ENCODE results near the gene CLSTN1. TPM values are rescaled to one million over a fixed set of nuclear protein-coding genes. Genes with fewer than 3 reads are reported as not detected.

The CLSTN1 gene
- total and polyA plus RNA-seq, 11 donors: 37.6 to 79.4 (median 61.2) TPM

DNA sequence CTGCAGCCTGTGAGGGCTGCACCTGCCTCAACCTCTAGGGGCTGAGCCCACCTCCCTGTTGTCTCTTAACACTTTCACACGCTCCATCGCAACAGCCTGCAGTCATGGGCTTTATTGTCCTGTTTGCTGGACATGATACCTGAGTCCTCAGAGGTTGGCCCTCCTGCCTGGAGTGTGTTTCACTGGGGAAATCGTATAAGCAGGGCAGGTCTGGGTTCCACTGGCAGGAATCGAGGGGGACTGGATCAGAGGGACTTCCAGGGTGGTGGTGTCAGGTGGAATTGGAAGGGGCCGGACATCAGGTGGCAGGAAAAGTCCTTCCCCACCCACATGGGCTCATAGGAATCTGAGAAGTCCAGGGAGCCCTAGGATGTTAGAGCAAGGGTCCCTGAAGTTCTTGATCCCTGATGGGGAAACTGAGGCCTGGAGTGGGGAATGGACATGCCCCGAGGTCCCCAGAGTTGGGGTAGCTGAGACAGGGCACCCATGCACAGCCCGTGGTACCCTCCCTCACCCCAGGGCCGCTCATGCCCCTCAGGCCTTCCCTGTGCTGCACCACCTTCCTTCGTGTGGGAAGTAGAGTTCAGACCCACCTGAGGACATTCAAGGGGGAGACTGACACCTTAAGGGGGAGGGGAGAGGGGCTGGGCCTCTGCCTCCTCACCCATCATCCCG is 105.6 kb downstream of the CLSTN1 start:
- DNase-seq (no peak), ATAC-seq (no peak)
- peaks cover 0 to 78% (median 6%) of the 10 kb centered on the region in 9 donors for H3K36me3 ChIP-seq
- intact Hi-C loops (cut with DNase I): no loop called here
- peaks cover 0 to 3% (median under 1%) of the 10 kb centered on the region in 12 donors for H3K9me3 ChIP-seq
- TF ChIP-seq POLR2A (IDR thresholded peaks at IDR 0.05): no peak
- TF ChIP-seq, protein P1, sequence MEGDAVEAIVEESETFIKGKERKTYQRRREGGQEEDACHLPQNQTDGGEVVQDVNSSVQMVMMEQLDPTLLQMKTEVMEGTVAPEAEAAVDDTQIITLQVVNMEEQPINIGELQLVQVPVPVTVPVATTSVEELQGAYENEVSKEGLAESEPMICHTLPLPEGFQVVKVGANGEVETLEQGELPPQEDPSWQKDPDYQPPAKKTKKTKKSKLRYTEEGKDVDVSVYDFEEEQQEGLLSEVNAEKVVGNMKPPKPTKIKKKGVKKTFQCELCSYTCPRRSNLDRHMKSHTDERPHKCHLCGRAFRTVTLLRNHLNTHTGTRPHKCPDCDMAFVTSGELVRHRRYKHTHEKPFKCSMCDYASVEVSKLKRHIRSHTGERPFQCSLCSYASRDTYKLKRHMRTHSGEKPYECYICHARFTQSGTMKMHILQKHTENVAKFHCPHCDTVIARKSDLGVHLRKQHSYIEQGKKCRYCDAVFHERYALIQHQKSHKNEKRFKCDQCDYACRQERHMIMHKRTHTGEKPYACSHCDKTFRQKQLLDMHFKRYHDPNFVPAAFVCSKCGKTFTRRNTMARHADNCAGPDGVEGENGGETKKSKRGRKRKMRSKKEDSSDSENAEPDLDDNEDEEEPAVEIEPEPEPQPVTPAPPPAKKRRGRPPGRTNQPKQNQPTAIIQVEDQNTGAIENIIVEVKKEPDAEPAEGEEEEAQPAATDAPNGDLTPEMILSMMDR (IDR thresholded peaks at IDR 0.05): no peak
- H3K4me1 ChIP-seq: peaks cover 0 to 38% (median 0%) of the 10 kb centered on the region in 12 donors
- 88 to 93% (median 91%) methylated on average over 7 to 10 of the region's 10 CpGs for WGBS, 4 donors
- no peaks in the 10 kb centered on the region for H3K27me3 ChIP-seq
- H3K4me3 ChIP-seq: peak overlapping the region in 4 of 12 donors; percentile 15 to 48 (median 42)
- H3K27ac ChIP-seq: peak overlapping the region in 2 of 12 donors; percentile 34 to 88

DNA sequence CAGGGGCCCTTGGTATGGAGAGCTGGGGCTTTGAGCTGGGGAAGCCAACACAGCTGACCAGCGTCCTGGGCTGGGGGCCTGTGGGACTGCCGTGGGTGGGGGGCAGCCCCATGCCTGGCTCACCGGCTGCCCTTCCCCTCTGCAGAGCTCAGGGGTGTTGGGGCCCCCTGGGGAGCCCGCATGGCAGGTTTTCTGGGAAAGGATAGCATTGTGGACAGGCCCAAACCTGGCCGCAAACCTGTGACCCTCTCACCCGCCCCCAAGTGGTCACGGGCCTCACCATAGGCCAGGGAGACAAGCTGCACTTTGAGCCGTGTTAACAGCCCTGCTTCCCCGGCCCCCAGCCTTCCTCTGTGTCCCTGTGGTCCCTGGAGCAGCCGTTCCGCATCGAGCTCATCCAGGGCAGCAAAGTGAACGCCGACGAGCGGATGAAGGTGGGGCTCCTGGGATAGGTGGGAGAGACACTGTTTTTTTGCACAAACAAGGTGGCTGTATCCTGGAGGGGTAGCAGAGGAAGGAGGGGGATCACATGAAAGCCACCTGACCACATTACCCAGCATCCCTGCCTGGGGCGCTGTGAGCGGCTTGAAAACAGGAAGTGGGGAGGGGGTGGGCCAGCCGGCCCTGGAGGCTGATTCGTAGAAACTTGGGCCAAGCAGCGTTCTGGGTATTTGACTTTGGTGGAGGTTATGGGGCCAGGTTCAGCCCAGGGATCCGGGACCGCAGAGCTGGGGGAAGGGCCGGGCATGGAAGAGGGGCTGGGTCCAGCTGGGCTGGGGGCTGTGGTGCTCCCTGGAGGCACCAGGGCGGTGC is 106.4 kb downstream of the CLSTN1 start:
- H3K27me3 ChIP-seq: no peaks in the 10 kb centered on the region
- H3K4me1 ChIP-seq: peaks cover 0 to 38% (median 0%) of the 10 kb centered on the region in 12 donors
- WGBS, 4 donors: 48 to 60% (median 52%) methylated on average over 22 to 25 of the region's 25 CpGs
- intact Hi-C loops (cut with DNase I): no loop called here
- DNase-seq (peak in 4 of 5 donors; percentile 49 to 84 (median 58)), ATAC-seq (peak; percentile 12 to 66 (median 32))
- no peaks in the 10 kb centered on the region for H3K9me3 ChIP-seq
- peak overlapping the region in 8 of 12 donors; percentile 15 to 48 (median 32) for H3K4me3 ChIP-seq
- TF ChIP-seq POLR2A (IDR thresholded peaks at IDR 0.05): no peak
- TF ChIP-seq, protein P1 (IDR thresholded peaks at IDR 0.05): no peak
- peaks cover 0 to 77% (median 4%) of the 10 kb centered on the region in 9 donors for H3K36me3 ChIP-seq
- H3K27ac ChIP-seq: peak overlapping the region in 4 of 12 donors; percentile 8 to 88 (median 32)

DNA sequence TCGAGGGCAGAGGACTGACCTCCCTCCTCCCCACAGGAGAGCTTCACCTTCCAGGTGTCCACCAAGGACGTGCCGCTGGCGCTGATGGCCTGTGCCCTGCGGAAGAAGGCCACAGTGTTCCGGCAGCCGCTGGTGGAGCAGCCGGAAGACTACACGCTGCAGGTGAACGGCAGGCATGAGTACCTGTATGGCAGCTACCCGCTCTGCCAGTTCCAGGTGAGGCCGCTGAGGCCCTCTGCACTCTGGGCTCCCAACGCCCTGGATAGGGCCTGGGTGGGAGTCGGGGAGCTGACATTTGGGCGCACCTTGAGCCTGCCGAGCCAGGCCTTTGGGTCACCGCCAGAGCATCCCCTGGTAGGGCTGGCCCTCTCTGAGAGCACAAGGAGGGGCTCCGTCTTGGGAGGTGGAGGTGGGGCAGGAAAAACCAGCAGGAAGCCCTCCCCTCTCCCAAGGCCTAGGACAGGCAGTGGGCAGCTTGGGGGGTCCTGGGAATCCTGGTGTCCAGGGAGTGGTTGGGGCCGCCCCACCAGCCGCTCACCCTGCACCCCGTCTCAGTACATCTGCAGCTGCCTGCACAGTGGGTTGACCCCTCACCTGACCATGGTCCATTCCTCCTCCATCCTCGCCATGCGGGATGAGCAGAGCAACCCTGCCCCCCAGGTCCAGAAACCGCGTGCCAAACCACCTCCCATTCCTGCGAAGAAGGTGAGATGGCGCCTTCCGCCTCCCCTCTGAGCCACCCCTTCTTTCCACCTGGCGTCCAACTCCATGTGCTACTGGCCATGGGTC is 107.2 kb downstream of the CLSTN1 start:
- intact Hi-C loops (cut with DNase I): no loop called here
- H3K27ac ChIP-seq: peak overlapping the region in 2 of 12 donors; percentile 34 to 88
- H3K27me3 ChIP-seq: no peaks in the 10 kb centered on the region
- no peaks in the 10 kb centered on the region for H3K9me3 ChIP-seq
- WGBS, 4 donors: 96 to 97% (median 96%) methylated on average over 11 to 29 of the region's 29 CpGs
- DNase-seq: no peak
- peaks cover 0 to 36% (median 0%) of the 10 kb centered on the region in 12 donors for H3K4me1 ChIP-seq
- peaks cover 0 to 77% (median 4%) of the 10 kb centered on the region in 9 donors for H3K36me3 ChIP-seq
- no peak for ATAC-seq
- peak overlapping the region in 5 of 12 donors; percentile 24 to 48 (median 41) for H3K4me3 ChIP-seq
- no peak for TF ChIP-seq POLR2A (IDR thresholded peaks at IDR 0.05)
- TF ChIP-seq, protein P1 (IDR thresholded peaks at IDR 0.05): no peak
